ENCODE measurements around the gene MAP2K2.

MAP2K2 gene

GRCh38 chr19:4075373-4075772, 48.5 kb downstream of the MAP2K2 start:
- DNase-seq = no peak

GRCh38 chr19:4071610-4072009, 52.3 kb downstream of the MAP2K2 start:
- DNase-seq = no peak

GRCh38 chr19:4069331-4069959, 54.5 kb downstream of the MAP2K2 start:
- peak; percentile 55 for DNase-seq

- DNase-seq = no peak
Observed at GRCh38 chr19:4068047-4068966, 55.6 kb downstream of the MAP2K2 start.

- no peak for DNase-seq
Observed at GRCh38 chr19:4067396-4068046, 56.4 kb downstream of the MAP2K2 start.

GRCh38 chr19:4066682-4067395, 57.1 kb downstream of the MAP2K2 start, which contains the start of gene ZBTB7A:
ZBTB7A (minus strand) TSS chr19:4066899; CDS start chr19:4055232, 11,667 bp downstream.
- DNase-seq = peak; percentile 87

GRCh38 chr19:4066176-4066606, 57.7 kb downstream of the MAP2K2 start:
- no peak for DNase-seq

GRCh38 chr19:4065430-4066175, 58.3 kb downstream of the MAP2K2 start:
- peak; percentile 97 for DNase-seq

GRCh38 chr19:4064496-4065260, 59.2 kb downstream of the MAP2K2 start:
- no peak for DNase-seq

- DNase-seq = no peak
Observed at GRCh38 chr19:4064149-4064495, 59.8 kb downstream of the MAP2K2 start.

- no peak for DNase-seq
Observed at GRCh38 chr19:4063369-4064148, 60.4 kb downstream of the MAP2K2 start.

GRCh38 chr19:4062419-4063368, 61.2 kb downstream of the MAP2K2 start:
- DNase-seq = no peak

GRCh38 chr19:4061683-4062418, 62.1 kb downstream of the MAP2K2 start:
- no peak for DNase-seq

- DNase-seq = no peak
Observed at GRCh38 chr19:4061178-4061682, 62.7 kb downstream of the MAP2K2 start.

GRCh38 chr19:4060621-4061177, 63.2 kb downstream of the MAP2K2 start:
- DNase-seq = no peak

- DNase-seq = peak; percentile 79
Observed at GRCh38 chr19:4059891-4060620, 63.9 kb downstream of the MAP2K2 start.

- DNase-seq = no peak
Observed at GRCh38 chr19:4059453-4059871, 64.5 kb downstream of the MAP2K2 start.

All from CD4-positive, alpha-beta T cell treated with Interleukin-4 for 4 hours (primary cell).